TTC549 (cell line): ENCODE data around the gene PID1.

Experiments used
- FAIRE-seq: peaks from 2 replicates; lab custom pipeline; 2012; peaks lifted over from hg19 to GRCh38; lab: Jason Lieb, UNC

The PID1 gene

DNA sequence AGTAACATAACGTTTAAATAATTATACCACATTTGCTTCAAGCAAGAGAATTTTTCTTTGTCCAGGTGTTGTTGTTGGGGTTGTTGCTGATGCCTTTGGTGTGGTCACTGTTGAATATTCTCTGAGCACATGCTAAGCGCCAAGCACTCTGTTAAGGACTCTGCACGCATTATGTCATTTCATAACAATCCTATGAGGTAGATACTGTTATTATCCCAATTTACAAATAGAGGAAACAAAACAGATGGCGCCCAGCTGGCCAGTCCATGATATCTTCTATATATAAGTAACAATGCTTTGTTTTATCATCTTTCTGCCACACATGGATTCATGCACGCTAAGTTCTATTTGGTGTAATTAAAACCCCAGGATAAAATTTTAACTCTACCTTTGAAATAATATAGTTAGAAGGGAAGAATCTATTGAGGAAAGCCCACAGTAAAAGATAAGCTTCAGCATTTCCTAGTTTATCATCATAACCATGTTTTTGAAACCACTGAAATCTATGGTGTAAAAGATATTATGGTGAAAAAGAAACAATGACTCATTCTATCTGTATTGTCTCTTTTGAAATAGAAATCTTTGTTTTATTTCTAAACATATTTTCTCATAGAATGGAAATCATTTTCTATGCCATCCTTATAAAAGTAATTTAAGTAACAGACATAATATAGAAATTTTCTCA, 199.7 kb downstream of the PID1 start:
- FAIRE-seq: no peak

DNA sequence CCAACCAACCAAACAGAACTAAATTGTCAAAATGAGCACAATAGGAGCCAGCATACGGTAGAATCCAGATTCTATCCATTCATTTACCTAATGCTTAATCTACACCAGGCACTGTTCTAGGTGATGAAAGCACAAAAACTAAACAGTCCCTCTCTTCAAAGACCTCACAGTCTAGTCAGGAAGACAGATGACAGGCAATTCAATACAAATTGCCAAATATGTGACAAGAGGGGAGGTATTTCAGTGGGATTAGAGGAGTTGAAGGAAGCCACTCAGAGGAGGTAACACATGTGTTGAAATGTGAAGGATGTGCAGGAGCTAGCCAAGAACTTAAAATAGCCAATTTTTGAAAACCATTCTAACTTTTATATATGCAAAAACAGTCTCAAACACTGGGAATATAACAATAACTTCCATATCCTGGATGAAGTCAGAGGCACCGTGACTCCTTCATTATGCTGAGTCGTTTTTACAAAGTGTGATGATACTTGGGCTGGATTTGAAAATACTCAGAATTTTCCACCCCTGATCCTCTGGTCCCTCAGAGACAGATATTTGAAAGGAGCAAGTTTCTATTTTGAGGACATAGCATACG, 204.9 kb downstream of the PID1 start:
- FAIRE-seq: no peak

DNA sequence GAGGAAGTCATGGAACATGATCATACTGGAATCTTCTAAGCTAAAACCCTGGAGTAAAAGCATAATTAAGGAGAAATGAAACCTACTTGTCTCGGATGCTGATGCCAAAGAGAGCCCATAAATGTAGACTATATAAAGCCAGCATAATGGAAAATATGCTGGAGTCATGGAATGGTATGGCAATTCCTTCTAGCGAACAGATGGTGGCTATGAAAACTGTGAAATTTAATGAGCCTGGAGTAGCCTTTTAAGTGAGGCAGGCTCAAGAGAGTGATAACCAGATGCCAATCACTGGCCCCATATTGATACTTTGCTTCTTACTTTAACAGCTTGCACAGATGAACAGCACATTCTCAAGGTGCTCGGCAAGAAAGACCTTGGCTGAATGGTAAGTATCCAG, 206.3 kb downstream of the PID1 start:
- no peak for FAIRE-seq

- no peak for FAIRE-seq
Measured at GRCh38 chr2:229060147-229060546, 210.9 kb downstream of the PID1 start.

DNA sequence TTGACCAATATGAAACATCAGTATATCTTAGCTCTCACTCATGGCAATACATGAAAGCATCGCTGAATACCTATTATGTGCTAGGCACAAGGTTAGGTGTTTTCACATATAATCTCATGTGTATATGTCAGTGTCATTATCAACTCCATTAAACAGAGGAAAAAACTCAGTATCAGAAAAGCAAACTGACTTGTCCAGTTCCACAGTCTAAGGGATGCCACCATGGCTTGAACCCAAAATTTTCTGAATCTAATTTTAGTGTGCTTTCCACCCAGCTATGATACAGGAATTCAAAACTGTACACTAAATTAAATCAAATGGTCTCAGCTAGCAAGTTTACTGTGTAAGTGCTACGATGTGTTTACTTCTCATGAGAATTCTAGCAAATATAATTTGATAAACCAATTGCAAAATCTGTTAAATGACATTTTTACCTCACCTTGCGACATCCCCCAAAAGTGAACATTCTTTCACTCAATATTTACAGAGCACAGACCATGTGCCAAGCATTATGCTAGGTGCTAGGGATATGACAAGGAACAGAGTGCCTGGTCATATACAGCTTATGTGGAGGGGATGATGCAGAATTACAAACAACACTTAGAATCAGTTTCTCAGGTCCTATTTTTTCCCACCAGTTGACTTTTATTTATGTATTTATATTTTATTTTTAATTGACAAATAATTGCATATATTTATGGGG, 211.6 kb downstream of the PID1 start:
- no peak for FAIRE-seq

- FAIRE-seq: no peak
Measured at GRCh38 chr2:229057976-229058553, 213.0 kb downstream of the PID1 start.

DNA sequence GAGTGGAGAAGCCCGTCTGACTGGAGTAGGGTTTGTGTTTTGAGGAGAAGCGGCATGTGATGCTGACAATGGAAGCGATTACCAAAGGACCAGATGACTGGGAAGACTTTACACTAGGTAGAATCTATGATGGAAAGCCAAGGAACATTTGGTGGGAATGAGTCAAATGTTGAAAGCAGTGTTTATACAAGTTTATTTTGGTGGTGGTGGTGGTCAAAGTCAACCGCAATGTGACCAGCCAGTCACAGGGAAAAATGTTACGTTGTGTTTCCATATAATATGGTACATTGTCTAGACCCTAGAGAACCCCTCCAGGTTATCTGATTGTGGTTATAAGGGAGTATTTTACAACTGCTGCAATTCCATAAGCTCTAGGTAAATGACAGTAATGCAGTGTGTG, 216.8 kb downstream of the PID1 start:
- FAIRE-seq: no peak

DNA sequence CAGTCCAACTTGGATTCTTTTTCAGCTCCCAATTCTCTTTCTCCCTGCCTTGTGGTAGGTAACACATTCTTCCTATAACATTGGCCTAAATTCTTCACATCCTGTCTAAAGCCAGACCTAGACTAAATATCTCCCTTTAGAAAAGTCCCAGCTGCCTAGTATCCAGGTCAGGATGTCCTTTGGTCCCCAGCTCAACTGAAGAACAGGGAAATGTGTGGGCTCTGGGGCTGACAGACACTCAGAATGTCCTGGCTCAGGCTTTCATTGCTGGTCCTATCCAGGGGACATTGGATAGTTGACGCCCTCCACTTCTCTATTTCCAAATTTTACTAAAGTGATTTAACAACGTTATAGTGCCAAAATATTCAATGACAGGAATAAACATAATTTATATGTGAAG, 219.3 kb downstream of the PID1 start:
- no peak for FAIRE-seq

DNA sequence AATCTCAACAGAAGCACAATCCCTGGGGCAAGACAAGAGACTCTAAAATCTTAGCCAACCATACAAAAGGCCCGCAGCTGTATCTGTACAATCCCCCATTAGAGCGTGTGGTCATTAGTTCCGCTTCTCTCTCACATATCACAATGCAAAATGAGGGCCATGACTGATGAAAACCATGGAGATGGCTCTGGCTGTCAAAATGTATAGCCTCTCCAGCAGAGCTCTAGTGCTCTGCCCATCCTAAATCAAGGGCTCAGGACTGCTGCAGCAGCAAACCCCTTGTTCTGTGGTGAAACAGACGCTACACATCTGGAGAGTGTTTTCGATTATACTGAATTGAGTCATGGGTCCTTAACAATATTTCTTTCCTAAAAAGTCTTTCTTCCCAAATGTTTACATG, 221.0 kb downstream of the PID1 start:
- no peak for FAIRE-seq

DNA sequence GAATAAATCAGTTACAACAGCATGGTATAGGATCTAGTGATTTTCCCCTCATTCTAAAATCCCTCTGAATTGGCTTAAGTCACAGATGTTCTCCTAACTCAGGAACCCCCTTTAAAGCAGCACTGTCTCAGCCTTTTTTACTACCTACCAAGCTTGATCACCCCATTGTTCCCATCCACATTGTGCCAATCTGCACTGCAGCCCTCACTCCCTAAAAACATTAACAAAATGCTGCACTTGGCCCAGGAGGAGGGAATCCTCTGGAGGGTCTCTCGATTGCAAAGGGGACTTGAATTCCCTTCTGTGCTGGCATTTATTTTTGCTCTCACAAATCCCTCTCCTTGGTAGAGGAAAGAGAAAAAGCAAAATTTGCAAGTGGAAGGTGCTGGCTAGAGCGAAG, 223.0 kb downstream of the PID1 start:
- no peak for FAIRE-seq

- FAIRE-seq: no peak
Measured at GRCh38 chr2:229045671-229046070, 225.4 kb downstream of the PID1 start.

DNA sequence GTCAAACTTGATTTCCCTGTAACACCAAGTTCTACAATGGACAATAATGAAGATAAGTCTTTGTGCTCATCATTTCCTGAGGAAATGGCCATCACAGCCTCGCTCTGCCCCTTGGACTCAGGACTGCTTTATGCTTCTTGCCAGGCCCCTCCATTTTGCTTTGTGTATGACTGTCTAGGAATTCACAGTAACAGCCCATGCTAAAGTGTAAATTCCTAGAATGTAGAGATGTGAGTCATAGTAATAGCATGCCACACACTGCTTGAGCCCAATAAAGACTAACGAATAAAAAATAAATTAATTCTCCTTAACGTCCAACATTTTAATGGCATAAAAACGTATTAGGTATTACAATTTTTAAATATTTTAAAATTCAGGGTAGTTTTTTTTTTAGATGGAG, 226.5 kb downstream of the PID1 start:
- no peak for FAIRE-seq

GRCh38 chr2:229043681-229044080, 227.4 kb downstream of the PID1 start:
- FAIRE-seq: no peak

GRCh38 chr2:229042349-229042748, 228.7 kb downstream of the PID1 start:
- no peak for FAIRE-seq

DNA sequence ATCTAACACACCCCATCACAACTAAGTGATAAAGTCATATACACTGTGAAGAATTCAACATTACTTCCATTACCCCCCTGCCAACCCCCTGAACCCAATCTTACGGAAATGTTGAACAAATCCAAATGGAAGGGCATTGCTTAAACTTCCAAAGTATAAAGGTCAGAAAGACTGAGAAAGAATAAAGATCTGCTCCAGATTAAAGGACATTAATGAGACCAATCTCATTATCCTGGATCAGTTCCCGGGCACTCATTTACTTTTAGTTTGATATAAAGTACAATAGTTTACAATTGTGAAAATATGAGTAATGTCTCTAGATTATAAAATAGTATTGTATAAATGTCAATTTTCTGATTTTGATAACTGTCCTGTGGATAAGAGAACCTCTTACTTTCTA, 229.4 kb downstream of the PID1 start:
- no peak for FAIRE-seq

GRCh38 chr2:229037621-229038020, 233.5 kb downstream of the PID1 start:
- no peak for FAIRE-seq

DNA sequence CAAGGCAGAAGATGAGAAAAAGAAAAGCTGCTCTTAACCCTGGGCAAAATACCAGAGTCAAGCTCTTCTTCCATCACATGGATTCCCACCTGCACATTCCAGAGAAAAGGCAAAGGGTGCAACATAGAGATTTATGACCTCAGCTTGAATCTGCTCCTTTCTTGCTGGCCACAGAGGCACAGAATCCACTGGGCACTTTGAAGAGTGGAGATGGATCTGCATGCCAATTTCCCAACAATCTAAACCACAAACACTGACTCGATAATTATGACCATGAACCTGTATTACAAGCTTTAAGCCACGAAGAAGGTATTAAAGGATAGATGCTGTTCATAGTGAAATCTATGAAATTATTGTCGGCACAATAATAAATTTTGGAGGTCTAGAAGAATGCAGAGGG, 237.3 kb downstream of the PID1 start:
- FAIRE-seq: no peak

GRCh38 chr2:229032608-229033234, 238.4 kb downstream of the PID1 start:
- no peak for FAIRE-seq

- no peak for FAIRE-seq
Measured at GRCh38 chr2:229027353-229028105, 243.6 kb downstream of the PID1 start.

DNA sequence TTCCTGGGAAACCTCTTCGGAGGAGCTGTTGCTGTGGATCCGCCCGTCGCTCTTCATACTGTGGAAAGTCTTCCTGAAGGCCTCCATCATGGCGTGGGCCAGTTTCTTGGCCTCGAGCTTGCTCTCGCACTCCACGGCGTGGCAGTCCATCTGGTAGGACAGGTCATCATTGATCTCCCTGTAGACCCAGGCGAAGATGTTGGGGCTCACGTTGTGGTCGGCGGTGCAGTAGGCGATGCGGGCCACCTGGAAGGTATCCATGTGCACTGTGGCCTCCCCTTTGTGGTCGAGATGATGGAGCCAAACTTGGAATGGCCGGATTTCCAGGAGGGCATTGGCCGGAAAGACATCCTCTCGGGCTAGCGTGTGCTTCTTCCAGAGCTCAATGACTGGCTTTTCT, 245.4 kb downstream of the PID1 start:
- FAIRE-seq: no peak

GRCh38 chr2:229022652-229023051, 248.4 kb downstream of the PID1 start:
- FAIRE-seq: no peak

GRCh38 chr2:229022071-229022470, 249.0 kb downstream of the PID1 start:
- FAIRE-seq: no peak
